HEK293 (cell line): ENCODE measurements around the gene KCNA1.

ENCODE experiments used
- CTCF ChIA-PET: fragments of 350-600 bp; formaldehyde crosslinking; extraction: SDS; loops from one replicate; lab custom pipeline; 2021; ENCODE audit warnings: antibody characterized with exemption; lab: Yijun Ruan, JAX
- POLR2A ChIA-PET: fragments of 300-600 bp; formaldehyde crosslinking; extraction: SDS; loops from one replicate; lab custom pipeline; 2020; ENCODE audit warnings: antibody characterized with exemption, inconsistent platforms; lab: Yijun Ruan, JAX
- H3K27ac ChIP-seq: fragments of 200-500 bp; sonication (Bioruptor generic); 2 replicates; pipeline ENCODE4 v1.5.1; 2014; ENCODE audit warnings: low read depth, low read length, control low read depth, inconsistent platforms; ENCODE audit errors: extremely low read depth
- H3K36me3 ChIP-seq, 2 experiments: fragments of 200-500 bp in 1 of 2; sonication (Bioruptor generic) in 1 of 2; 1 replicate in 1 of 2; 2 replicates in 1 of 2; pipeline ENCODE4 v1.5.1; 2014 to 2017; ENCODE audit warnings: inconsistent platforms in 2 of 2, low read length in 2 of 2; ENCODE audit not compliant: control insufficient read depth in 2 of 2, insufficient read depth in 1 of 2
- H3K4me1 ChIP-seq: fragments of 200-500 bp; sonication (Bioruptor generic); 2 replicates; pipeline ENCODE4 v1.5.1; 2014; ENCODE audit warnings: mild to moderate bottlenecking, low read length, inconsistent platforms; ENCODE audit not compliant: control insufficient read depth, insufficient read depth
- H3K4me3 ChIP-seq: 2 replicates; pipeline ENCODE4 v1.5.1; 2011; ENCODE audit warnings: low read depth, mild to moderate bottlenecking, control low read depth, low read length, moderate library complexity
- H3K9me3 ChIP-seq: fragments of 200-500 bp; sonication (Bioruptor generic); 2 replicates; pipeline ENCODE4 v1.5.1; 2014; ENCODE audit warnings: low read depth, low read length, inconsistent platforms; ENCODE audit not compliant: control insufficient read depth, insufficient read depth
- IKZF3 ChIP-seq: fragments of 450-650 bp; IDR thresholded peaks from 2 replicates; pipeline ENCODE4 v1.5.0; 2018; ENCODE audit warnings: missing biosample characterization, mild to moderate bottlenecking, missing genetic modification characterization, moderate library complexity
- PRDM2 ChIP-seq: fragments of 450-650 bp; formaldehyde crosslinking; IDR thresholded peaks from 2 replicates; pipeline ENCODE4 v1.5.1; 2016; ENCODE audit warnings: missing biosample characterization, missing genetic modification characterization, borderline replicate concordance
- PRDM4 ChIP-seq: fragments of 450-650 bp; formaldehyde crosslinking; IDR thresholded peaks from 2 replicates; pipeline ENCODE4 v1.5.1; 2017; ENCODE audit warnings: missing biosample characterization, missing genetic modification characterization
- ZBTB44 ChIP-seq: fragments of 450-650 bp; IDR thresholded peaks from 2 replicates; pipeline ENCODE4 v1.5.1; 2018; ENCODE audit warnings: missing biosample characterization, mild to moderate bottlenecking, missing genetic modification characterization
- ZFHX2 ChIP-seq: fragments of 450-650 bp; formaldehyde crosslinking; conservative IDR thresholded peaks from 2 replicates; pipeline ENCODE4 v1.5.1; 2016; ENCODE audit warnings: missing biosample characterization, missing genetic modification characterization
- ZNF175 ChIP-seq: fragments of 450-650 bp; formaldehyde crosslinking; IDR thresholded peaks from 2 replicates; pipeline ENCODE4 v1.5.1; 2016; ENCODE audit warnings: missing biosample characterization, missing genetic modification characterization
- ZNF398 ChIP-seq: fragments of 450-650 bp; formaldehyde crosslinking; IDR thresholded peaks from 2 replicates; pipeline ENCODE4 v1.5.1; 2017; ENCODE audit warnings: missing biosample characterization, missing genetic modification characterization
- ZNF473 ChIP-seq: fragments of 450-650 bp; formaldehyde crosslinking; IDR thresholded peaks from 2 replicates; pipeline ENCODE4 v1.5.1; 2017; ENCODE audit warnings: missing biosample characterization, missing genetic modification characterization
- ZNF518A ChIP-seq: fragments of 450-650 bp; formaldehyde crosslinking; conservative IDR thresholded peaks from 2 replicates; pipeline ENCODE4 v1.5.1; 2016; ENCODE audit warnings: low read depth, missing biosample characterization, missing genetic modification characterization
- ZNF645 ChIP-seq: fragments of 450-650 bp; formaldehyde crosslinking; IDR thresholded peaks from 2 replicates; pipeline ENCODE4; 2016; ENCODE audit warnings: missing biosample characterization, missing genetic modification characterization
- ZSCAN23 ChIP-seq: fragments of 450-650 bp; formaldehyde crosslinking; IDR thresholded peaks from 2 replicates; pipeline ENCODE4 v1.5.1; 2016; ENCODE audit warnings: missing biosample characterization, missing genetic modification characterization

The KCNA1 gene

GRCh38 chr12:4956054-4956453 lies 46.3 kb downstream of the KCNA1 start:
- POLR2A ChIA-PET: no interaction called here
- H3K36me3 ChIP-seq: no peaks in the 10 kb centered on the region
- H3K9me3 ChIP-seq: no peaks in the 10 kb centered on the region
- no peaks in the 10 kb centered on the region for H3K4me1 ChIP-seq
- CTCF ChIA-PET: interaction anchor here (1.6 kb wide), 1 partner anchor 99 kb away, joined by 4 read pairs; no protein-coding TSS in a partner anchor
- TF ChIP-seq ZNF518A (tag by site-specific recombination) (no peak), IKZF3 (tag by site-specific recombination) (no peak), ZNF473 (no peak), ZFHX2 (tag by site-specific recombination) (no peak), ZNF398 (tag by site-specific recombination) (no peak), PRDM4 (no peak)
- H3K4me3 ChIP-seq: no peak overlapping the region
- no peak overlapping the region for H3K27ac ChIP-seq

- H3K36me3 ChIP-seq: no peaks in the 10 kb centered on the region
- H3K4me1 ChIP-seq: no peaks in the 10 kb centered on the region
- TF ChIP-seq ZBTB44 (tag by site-specific recombination) (no peak), ZSCAN23 (tag by site-specific recombination) (no peak), ZNF645 (tag by site-specific recombination) (no peak), ZNF175 (tag by site-specific recombination) (no peak), PRDM2 (tag by site-specific recombination) (no peak)
- CTCF ChIA-PET: interaction anchor here (0.6 to 1.1 kb wide), 2 partner anchors 100 to 742 kb away, joined by 3 to 5 read pairs; no protein-coding TSS in a partner anchor
- no peak overlapping the region for H3K4me3 ChIP-seq
- no peak overlapping the region for H3K27ac ChIP-seq
- no peaks in the 10 kb centered on the region for H3K9me3 ChIP-seq
- POLR2A ChIA-PET: no interaction called here
Measured at GRCh38 chr12:4956968-4957367, 47.3 kb downstream of the KCNA1 start.
